ENCODE results near the gene HNRNPA0.

- TF ChIP-seq CTCF (conservative IDR thresholded peaks at IDR 0.05; ENCODE audit: low read depth, low read length) (no peak), MXI1 (IDR thresholded peaks at IDR 0.05; ENCODE audit: borderline replicate concordance, low read depth, low read length) (no peak), CHD1 (IDR thresholded peaks at IDR 0.05; ENCODE audit: low read depth, low read length) (no peak), POLR2A (IDR thresholded peaks at IDR 0.05; ENCODE audit: low read depth, low read length) (no peak), RAD21 (IDR thresholded peaks at IDR 0.05; ENCODE audit: low read length) (no peak), MAFK (IDR thresholded peaks at IDR 0.05; ENCODE audit: low read depth, low read length) (no peak)
These were observed 14.4 kb downstream of the HNRNPA0 start for GRCh38 chr5:137739737-137740136.

Data from IMR-90 (cell line).